CMK (cell line): ENCODE results near the gene KCND2.

Source experiments
- DNase-seq: peaks from one replicate; pipeline ENCODE4 v3.0.0-alpha.2; 2010; ENCODE audit warnings: low read depth

Gene KCND2

DNA sequence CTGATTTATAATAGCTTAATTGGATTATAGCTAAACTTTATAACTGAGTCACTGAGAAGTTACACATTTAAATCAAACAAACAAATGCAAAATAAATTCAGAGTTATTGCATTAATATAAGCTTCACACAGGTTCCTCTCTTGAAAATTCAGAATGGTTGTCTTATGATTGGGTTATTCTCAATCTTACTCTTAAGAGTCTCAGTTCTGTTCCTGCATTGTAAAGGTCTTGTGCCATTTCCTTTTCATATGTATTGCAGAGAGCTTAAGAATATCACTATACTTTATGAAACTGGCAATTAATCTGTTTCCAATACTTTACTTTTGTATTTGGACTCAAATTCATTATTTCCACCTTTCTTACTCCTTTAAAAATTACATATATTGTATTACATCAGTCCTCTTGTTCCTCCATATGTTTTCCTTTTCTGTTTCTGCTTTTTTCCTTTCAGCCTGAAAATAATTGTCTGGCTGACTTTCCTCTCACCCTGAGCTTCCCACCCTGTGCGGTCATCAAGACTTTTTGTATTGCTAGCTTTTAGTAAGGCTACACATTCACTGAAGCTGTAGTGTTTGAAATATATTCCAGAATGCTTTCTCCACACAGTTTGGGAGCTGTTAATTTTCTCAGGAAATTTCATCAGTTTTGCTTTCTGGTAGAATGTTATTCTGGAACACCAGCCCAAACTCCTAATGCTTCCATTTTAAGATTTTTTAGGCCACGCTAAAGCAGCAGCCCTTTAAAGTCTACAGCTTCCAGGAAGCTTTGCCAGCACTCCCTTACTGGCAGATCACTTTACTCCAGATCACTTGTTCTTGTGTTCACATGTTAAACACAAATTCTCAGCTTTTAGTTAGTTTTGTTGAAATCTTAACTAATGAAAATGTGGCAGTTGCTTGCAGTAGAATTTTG is 139.4 kb downstream of the KCND2 start:
- DNase-seq = no peak

DNA sequence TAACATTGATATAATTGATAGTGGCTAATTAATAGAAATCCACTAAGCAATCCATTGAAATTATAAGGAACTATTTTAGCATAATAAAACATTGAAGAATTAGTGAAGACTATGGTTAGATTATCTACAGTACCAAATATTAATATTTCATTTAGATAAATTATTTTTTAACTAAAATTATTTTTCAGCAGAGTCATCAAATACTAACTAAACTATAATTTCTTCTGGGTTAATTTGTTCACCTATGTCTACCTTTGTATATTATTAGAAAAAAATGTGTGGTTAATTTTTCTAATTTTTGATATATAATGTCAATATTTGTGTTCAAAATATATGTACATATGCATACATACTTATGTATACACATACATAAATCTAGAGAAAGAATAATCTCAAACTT is 140.2 kb downstream of the KCND2 start:
- DNase-seq = no peak

DNA sequence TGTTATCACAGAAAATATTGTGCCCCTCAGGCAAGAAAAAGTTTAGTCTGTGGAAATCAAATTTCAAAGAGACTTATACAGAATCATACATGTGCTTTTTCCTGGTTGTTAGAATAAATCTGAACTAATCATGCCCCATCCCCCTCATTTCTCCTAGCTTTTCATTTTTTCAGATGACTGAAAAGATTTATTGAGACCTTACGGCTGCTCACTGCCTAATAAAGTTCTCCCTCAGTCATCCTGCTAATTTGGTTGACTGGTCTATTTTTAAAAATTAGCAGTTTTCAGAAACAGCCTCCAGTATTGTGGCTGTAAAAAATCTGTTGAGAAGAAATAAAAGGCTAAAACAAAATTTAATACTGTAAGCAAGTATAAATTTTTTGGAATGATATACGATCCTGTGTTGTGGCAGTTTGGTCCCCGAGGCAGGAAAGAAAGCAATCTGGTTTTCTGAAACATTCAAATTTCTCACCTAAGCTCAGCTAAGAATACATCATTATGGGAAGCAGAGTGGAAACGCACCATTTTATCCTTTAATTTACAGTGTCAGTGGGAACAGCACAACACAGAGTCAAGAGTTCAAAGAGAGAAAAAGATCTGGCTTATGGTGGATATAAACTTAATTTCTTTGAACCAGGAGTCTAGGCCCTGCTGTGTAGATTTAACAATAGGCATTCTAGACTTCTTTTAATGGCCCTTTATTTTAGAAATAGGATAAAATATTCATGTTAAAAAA is 144.4 kb downstream of the KCND2 start:
- DNase-seq = no peak

GRCh38 chr7:120421151-120421651 is 148.2 kb downstream of the KCND2 start:
- DNase-seq = no peak

- no peak for DNase-seq
Measured at GRCh38 chr7:120431016-120431415, 158.0 kb downstream of the KCND2 start.

DNA sequence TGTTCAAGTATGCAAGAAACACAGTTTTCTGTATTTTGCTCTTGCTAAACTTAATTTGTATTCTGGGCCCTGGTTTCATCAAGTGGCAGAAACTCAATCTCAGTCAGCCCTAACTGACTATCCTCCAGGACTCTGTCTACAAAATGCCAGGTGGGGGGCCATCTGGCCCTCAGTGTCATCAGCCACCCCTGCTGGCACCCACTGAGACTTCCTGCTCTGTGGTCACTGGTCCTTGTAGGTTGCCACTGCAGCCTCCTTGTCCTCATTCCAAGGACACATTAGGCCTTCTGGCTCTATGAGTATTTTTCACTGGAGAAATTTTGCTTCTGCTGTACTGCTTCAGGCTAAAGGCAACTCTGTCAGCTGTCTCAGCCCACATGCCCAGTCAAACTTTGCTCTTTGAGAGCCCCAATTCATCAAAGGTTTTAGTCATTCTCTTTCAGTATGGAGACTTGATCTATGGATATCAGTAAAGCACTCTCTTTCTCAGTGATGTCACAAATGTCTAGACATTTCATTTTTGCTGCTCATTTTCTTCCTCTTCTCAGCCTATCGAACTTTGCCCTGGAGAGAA is 163.6 kb downstream of the KCND2 start:
- DNase-seq = no peak

DNA sequence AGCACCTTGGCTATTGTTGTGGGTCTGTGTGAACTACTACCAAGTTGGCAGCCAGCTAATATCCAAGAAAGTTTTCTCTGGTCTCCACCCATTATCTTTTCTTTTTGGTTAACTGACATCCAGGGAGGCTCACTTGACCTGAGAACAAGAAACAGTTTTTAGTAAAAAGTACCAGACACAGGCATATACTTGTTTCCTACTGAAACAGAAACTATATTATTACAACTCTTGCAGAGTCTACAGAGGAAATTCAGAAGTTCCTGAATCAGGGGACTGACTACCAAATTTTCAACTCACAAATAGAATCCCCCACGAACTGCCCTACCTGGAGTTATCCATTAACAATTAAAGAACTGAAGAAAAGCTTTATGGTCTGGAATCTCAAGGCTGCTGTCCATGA is 168.9 kb downstream of the KCND2 start:
- no peak for DNase-seq

DNA sequence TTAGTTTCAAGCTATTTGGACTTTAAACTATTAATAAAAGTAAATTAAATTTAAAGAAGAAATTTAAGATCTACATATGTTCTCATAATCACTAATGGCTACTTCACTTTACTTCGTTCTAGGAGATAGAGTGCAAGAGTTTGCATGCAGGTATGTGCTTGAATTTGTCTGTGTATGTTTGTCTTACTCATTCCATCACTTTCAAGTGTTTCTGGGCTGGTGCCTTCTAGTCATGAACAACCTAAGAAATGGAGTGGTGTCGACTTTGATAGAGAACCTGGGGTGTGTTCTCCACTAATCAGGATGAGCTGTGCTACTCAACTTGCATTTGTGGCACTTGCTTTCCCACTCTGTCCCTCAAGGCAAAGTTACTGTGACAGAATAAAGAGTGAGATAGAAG is 169.9 kb downstream of the KCND2 start:
- DNase-seq = no peak

- DNase-seq = no peak
Measured at GRCh38 chr7:120444650-120445049, 171.7 kb downstream of the KCND2 start.

DNA sequence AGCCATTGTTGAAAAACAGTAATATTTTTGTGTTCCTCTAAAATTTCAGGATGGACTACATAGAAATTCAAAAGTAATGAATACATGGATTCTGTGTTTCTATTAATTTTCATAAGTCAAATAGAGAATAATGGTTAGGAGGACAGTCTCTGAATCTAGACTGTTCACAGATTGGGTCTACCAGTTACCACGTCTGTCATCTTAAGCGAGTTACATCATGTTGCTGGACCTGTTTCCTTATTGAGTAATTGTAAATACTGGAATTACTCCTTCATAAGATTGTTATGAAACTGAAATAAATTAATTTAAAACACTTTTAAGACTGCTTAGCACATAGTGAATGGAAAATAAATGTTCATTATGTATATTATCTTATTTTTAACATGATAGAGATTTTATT is 172.3 kb downstream of the KCND2 start:
- no peak for DNase-seq

DNA sequence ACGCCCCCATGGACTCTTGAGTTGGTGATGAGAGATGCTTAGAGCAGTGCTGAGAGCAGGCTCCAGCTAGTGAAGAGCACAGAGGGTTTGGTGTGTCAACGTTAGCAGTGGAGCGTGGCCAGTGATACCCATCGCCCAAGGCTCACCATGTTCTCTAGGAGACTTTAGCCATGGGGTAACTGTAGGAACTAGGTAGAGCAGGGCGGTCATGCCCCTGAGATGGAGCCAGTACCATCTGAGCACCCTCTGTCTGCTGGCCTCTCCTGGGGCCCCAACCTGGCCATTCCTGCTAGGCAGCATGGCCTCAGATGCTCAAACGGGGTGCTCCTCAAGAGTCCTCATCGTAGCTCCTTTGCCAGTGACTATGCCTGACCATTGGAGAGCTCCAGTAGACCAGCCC is 179.7 kb downstream of the KCND2 start:
- no peak for DNase-seq

GRCh38 chr7:120456699-120457098 is 183.7 kb downstream of the KCND2 start:
- no peak for DNase-seq

- DNase-seq = no peak
Measured at GRCh38 chr7:120460949-120461348, 188.0 kb downstream of the KCND2 start.

GRCh38 chr7:120462991-120463390 is 190.0 kb downstream of the KCND2 start:
- no peak for DNase-seq

DNA sequence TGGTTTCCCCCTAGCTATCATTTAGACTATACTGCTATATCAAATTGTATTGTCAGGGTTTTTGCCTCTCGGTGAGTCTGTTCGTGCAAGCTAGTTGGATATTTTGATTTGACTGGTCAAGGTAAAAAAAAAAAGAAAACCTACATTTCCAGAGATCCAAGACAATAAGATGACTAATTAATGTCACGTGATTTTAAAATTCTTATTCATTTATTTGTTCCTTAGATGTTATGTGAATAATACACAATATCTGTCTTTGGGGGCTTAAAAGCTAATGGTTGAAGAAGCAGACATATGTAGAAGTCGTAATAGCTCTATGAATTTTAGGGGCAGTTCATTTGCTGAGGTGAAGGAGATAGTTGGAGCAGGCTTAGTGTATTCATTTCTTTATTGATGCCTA is 191.1 kb downstream of the KCND2 start:
- DNase-seq = no peak

- no peak for DNase-seq
Measured at GRCh38 chr7:120467676-120468075, 194.7 kb downstream of the KCND2 start.

- no peak for DNase-seq
Measured at GRCh38 chr7:120468611-120469010, 195.6 kb downstream of the KCND2 start.

DNA sequence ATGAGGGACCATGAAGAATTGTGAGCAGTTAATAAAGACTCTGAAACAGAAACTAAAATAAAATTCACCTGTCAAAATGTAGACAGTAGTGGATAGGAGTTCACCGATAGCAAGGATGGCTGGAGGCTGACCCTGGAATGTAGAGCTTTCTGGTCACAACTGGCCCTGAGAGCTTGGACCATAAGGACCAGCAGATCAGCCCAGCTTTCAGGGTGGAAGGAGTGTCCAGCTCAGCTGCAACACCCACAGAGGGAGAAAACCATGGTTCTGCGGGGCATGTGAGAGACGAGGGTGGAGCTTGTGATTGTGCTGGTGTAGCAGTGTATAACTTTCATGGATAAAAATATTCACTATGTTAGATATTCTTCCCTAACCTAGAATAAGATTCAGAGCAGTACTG is 199.9 kb downstream of the KCND2 start:
- DNase-seq = no peak

- no peak for DNase-seq
Measured at GRCh38 chr7:120473352-120473751, 200.4 kb downstream of the KCND2 start.

GRCh38 chr7:120475994-120476393 is 203.0 kb downstream of the KCND2 start:
- DNase-seq = no peak

DNA sequence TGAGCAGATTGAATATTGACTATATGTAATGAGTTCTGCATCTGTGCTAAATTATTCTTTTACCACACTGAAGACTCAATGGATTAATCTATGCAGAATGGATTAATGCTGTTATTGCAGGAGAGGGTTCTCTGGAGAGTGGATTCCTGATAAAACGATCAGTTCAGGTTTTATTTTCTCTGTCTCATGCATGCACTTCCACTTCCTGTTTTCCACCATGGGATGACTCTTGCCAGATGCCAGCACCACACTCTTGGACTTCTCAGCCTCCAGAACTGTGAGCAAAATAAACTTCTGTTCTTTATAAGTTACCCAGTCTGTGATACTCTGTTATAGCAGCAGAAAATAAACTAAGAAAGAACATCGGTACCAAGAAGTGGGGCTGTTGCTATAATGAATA is 207.5 kb downstream of the KCND2 start:
- DNase-seq = no peak

- DNase-seq = no peak
Measured at GRCh38 chr7:120480930-120481329, 208.0 kb downstream of the KCND2 start.

DNA sequence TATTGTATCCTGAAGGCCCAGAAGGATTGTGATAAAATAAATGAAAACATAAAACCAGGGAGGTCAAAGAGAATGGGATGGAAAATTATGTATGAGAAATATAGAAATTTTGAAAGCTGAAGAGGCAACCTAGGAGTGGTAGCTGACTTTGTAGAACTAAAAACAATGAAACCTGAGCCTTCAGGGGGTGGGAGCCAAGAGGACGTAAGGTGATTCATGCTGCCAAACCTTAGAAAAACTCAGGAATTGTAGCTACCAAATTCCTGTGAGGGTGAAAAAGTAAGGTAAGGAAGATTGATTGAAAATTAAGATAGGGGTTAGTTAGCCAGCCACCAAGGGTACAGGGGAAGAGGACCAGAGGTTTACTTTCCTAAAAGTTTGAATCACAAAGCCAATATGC is 213.2 kb downstream of the KCND2 start:
- DNase-seq = no peak
